ENCODE data around the gene PHF21B. TPM values are rescaled to one million over a fixed set of nuclear protein-coding genes. Genes with fewer than 3 reads are reported as not detected.

Gene PHF21B
- total RNA-seq, 1 donor = not detected

DNA sequence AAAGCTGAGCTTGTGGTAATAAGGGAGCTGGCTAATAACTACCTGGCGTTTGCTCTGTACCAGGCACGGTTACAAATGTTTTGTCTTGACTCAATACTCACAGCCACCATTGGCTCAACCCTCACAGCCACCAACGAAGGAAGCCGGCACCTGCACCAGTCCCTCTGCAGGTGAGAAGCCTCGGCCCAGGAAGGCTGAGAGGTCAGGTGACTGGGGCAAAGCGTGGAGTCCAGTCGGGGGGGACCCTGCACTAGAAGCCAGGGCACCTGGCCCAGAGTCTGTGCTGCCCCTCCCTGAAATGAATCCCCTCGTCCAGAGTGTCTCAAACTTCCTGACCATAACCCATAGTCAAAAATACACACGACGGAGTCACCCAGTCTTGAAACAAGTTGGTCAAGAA is 90.1 kb downstream of the PHF21B start:
- H3K4me1 ChIP-seq (ENCODE audit: insufficient read depth, low read length) = no peaks in the 10 kb centered on the region
- H3K4me3 ChIP-seq (ENCODE audit: low read length) = no peak overlapping the region

GRCh38 chr22:44918925-44919392 is 90.8 kb downstream of the PHF21B start:
- no peaks in the 10 kb centered on the region for H3K4me1 ChIP-seq (ENCODE audit: insufficient read depth, low read length)
- H3K4me3 ChIP-seq (ENCODE audit: low read length) = no peak overlapping the region
- no peaks in the 10 kb centered on the region for H3K27me3 ChIP-seq (ENCODE audit: insufficient read depth, low read length)

More for the DNA sequence above, 90.1 kb downstream of the PHF21B start:
- Histone ChIP-seq H3K9me3 (ENCODE audit: low read depth, low read length) (no peaks in the 10 kb centered on the region), H3K27me3 (ENCODE audit: insufficient read depth, low read length) (no peaks in the 10 kb centered on the region)

DNA sequence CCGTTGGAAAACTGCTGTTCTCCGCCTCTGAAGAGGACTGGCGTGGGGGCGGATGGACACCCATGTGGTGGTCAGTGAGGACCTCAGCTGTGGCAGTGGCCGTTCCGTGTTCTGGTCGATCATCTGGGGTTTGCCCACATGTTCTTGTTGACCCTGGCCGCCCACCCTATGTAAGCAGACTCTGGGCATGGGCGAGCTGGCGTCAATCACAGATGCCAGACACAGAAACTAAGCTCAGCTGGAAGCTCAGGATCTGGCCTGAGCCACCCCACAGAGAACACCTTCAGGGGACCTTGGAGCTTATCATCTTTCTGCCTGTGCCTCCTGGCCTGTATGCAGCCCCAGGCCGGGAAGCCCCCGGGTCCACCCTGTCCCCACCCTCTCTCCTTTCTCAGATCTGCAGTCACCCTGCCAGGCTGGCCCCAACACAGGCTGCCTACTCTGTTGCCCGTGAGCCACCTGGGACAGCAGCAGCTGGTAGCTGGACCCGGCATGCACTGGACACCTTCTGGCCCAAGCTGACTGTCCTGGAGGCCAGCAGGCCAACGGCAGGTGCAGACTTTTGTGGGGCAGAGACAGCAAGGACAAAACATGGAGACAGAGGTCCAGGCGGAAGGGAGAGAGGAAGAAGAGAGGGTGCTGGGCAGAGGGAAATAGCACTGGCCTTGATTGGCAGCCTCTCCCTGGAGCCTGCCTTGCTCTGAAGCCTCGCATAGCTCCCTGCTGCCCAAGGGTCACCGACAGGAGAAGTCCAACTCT is 91.5 kb downstream of the PHF21B start:
- H3K27me3 ChIP-seq (ENCODE audit: insufficient read depth, low read length) = no peaks in the 10 kb centered on the region
- no peaks in the 10 kb centered on the region for H3K9me3 ChIP-seq (ENCODE audit: low read depth, low read length)
- no peaks in the 10 kb centered on the region for H3K4me1 ChIP-seq (ENCODE audit: insufficient read depth, low read length)
- H3K4me3 ChIP-seq (ENCODE audit: low read length) = no peak overlapping the region

More at GRCh38 chr22:44918925-44919392, 90.8 kb downstream of the PHF21B start:
- no peaks in the 10 kb centered on the region for H3K9me3 ChIP-seq (ENCODE audit: low read depth, low read length)

GRCh38 chr22:44917372-44918165 is 92.2 kb downstream of the PHF21B start:
- Histone ChIP-seq H3K4me1 (ENCODE audit: insufficient read depth, low read length) (no peaks in the 10 kb centered on the region), H3K4me3 (ENCODE audit: low read length) (no peak overlapping the region), H3K9me3 (ENCODE audit: low read depth, low read length) (no peaks in the 10 kb centered on the region), H3K27me3 (ENCODE audit: insufficient read depth, low read length) (no peaks in the 10 kb centered on the region)

DNA sequence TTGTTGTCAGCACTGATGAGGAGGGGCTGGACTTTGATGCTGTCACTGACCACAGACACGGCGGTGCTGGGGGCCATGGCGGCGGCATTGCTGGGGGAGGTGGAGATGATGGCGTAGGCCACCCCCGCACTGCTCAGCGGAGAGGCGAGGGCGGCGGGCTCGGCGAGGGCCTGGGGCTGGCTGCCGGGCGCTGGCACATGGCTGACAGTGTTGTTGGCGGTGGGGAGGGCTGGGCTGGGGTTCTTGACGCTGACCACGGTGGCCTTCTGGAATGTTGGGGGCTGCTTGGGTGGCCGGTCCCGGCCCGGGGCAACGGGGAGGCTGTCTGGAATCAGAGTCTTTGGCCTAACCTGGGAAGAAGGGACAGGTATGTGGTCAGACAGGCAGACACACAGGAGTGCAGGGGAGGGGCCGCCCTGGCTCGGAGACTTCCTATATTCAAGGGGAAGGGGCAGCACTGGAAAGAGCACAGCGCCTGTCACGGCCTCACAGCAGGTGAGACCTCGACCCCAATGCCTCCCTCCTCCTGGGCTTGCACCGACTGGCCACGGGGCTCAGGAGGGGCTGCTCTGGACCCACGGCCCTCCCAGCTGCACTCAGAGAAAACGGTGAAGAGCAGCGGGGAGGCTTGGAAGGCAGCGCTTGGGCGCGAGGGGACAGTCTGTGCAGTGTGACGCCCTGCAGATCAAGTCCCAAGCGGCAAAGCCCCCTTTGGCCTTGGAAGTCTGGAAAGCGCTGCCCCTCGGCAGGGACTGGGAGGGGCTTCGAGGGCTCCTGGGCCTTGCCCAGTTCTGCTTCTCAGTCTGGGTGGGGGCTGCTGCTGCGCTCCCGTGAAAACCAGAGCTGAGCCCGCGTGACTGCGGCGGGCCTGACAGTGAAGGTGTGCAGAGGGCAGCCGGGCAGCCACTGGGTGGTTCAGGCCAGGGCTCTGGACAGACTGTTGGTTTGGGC is 93.2 kb downstream of the PHF21B start:
- no peak overlapping the region for H3K4me3 ChIP-seq (ENCODE audit: low read length)
- H3K9me3 ChIP-seq (ENCODE audit: low read depth, low read length) = no peaks in the 10 kb centered on the region
- no peaks in the 10 kb centered on the region for H3K4me1 ChIP-seq (ENCODE audit: insufficient read depth, low read length)
- H3K27me3 ChIP-seq (ENCODE audit: insufficient read depth, low read length) = no peaks in the 10 kb centered on the region

DNA sequence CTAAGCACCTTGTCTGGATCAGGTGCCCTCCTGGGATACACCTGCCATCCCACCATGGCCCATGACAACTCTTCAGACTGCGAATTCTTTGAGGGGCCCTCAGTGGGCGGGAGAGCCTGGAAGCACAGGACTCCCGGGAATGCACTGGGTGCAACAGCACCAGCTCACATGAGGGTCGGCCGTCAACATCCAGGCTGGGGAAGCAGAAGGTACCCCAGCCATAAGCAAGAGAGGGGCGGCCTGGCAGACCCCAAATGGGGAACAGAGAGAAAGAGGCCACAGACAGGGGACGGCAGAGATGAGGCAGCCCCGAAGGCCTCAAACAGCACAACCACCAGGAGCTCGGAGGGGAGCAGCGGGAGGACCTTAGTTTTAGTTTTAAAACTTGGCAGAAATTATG is 94.4 kb downstream of the PHF21B start:
- Histone ChIP-seq H3K4me1 (ENCODE audit: insufficient read depth, low read length) (no peaks in the 10 kb centered on the region), H3K4me3 (ENCODE audit: low read length) (no peak overlapping the region), H3K27me3 (ENCODE audit: insufficient read depth, low read length) (no peaks in the 10 kb centered on the region), H3K9me3 (ENCODE audit: low read depth, low read length) (no peaks in the 10 kb centered on the region)

DNA sequence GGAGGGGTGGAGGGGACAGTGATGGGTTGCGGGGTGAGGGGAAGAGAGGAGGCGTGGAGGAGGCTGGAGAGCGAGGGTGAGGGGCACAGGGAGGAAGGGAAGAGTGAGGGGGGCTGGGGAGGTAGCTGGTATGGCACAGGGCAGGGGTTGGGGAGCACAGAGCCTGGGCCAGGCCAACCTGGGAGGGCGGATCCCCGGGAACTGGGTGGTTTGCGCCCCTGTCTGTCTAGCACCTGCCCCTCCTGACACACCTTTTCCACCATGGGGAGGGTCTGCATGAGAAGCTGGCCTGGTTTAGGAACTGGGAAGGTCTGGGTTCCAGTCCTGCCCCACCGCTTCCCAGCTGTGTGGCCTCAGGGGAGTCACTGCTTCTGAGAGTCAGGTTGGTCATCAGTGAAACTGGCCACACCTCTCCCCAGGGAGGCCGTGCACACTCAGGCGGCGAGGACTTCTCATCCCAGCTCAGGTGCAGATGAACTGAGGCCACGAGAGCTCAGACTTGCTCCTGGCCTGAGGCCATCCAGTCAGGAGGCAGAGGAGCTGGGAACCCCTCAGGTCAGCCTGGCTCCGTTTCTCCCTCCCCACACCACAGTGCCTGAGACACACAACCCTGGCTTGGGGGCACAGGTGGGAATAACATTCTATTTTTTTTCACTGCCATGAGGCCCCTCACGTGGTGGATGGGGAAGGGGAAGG is 95.6 kb downstream of the PHF21B start:
- H3K4me1 ChIP-seq (ENCODE audit: insufficient read depth, low read length) = no peaks in the 10 kb centered on the region
- no peaks in the 10 kb centered on the region for H3K9me3 ChIP-seq (ENCODE audit: low read depth, low read length)

DNA sequence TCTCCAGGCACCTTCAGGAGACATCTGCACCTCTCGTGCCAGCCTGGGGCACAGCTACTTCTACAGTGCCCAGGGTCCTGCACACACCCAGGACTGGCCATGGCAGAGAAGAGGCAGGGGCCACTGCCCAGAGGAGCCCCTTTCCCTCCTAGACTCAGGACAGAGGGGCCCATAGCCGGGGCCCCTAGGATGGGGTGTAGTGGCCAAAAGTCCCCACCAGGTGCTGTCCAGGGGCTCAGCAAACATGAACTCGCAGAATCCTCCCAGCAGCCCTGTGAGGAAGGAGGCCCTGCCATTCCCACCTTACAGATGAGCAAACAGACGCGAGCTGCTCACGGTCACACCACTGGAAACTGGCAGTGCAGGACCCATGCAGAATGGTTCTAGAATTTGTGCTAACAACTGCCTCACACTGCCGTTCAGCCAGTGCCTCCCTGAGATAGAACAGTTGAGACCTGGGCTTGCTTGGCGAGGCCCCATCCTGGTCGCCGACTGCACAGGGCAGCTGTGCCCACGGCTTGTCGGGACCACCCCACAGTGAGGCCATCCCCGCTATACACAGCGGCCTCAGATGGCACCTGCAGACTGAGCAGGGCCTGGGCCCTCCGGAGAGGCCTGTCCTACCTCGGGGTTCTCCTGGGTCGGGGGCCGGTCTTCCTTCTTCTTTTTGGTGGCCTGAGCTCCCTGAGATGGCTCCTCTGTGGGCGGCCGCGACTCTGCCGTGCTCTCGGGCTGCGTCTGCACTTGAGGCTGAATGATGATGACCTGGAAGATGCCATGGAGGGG is 96.4 kb downstream of the PHF21B start:
- Histone ChIP-seq H3K27me3 (ENCODE audit: insufficient read depth, low read length) (no peaks in the 10 kb centered on the region), H3K4me1 (ENCODE audit: insufficient read depth, low read length) (no peaks in the 10 kb centered on the region), H3K4me3 (ENCODE audit: low read length) (no peak overlapping the region), H3K9me3 (ENCODE audit: low read depth, low read length) (no peaks in the 10 kb centered on the region)

More for the DNA sequence above, 95.6 kb downstream of the PHF21B start:
- Histone ChIP-seq H3K27me3 (ENCODE audit: insufficient read depth, low read length) (no peaks in the 10 kb centered on the region), H3K4me3 (ENCODE audit: low read length) (no peak overlapping the region)

GRCh38 chr22:44909241-44909640 is 100.6 kb downstream of the PHF21B start:
- H3K4me1 ChIP-seq (ENCODE audit: insufficient read depth, low read length) = no peaks in the 10 kb centered on the region
- no peaks in the 10 kb centered on the region for H3K27me3 ChIP-seq (ENCODE audit: insufficient read depth, low read length)
- no peak overlapping the region for H3K4me3 ChIP-seq (ENCODE audit: low read length)
- no peaks in the 10 kb centered on the region for H3K9me3 ChIP-seq (ENCODE audit: low read depth, low read length)

DNA sequence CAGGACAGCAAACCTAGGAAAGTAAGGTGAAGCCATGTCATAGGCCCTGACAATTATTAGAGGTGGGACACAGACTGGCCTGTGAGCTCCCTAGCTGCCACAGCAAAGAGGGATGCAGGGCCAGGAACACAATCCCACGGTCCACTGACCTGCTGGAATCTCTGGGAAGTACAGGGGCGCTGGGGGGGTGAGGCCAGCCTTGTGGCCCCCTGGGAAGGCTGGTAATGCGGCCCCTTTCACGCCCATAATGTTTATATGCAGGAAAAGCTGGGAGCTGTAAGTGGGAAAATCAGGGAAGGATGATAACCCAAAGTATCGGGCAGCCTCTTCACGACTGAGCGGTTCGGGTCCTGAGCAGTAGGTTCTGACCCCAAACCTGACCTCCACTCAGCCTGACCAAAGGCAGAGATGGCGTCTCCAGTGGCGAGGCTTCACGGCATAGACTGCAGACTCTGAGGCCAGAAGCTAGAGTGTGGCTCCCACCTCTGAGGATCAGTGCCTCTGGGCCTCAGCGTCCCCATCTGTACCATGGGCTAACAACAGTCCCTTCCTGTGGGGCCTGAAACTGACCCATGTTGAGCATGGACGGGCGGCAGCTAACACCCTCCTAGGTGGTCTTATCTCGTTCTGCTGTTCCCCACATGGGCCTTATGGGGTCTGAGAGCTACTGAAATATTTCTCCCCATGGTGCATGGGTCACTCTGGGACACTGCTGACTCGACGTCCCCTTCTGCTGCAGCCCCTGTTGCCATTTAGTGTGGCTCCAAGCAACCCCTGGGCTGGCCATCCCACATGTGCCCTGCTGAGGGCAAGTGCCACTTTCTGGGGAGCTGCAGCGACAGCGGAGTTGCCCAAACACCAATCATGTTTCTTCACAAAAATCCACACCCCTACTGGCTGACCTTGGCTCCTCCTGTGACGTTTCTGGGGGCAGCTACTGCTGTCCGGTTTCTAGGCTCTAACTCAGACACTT is 101.8 kb downstream of the PHF21B start:
- Histone ChIP-seq H3K27me3 (ENCODE audit: insufficient read depth, low read length) (no peaks in the 10 kb centered on the region), H3K4me1 (ENCODE audit: insufficient read depth, low read length) (no peaks in the 10 kb centered on the region), H3K9me3 (ENCODE audit: low read depth, low read length) (no peaks in the 10 kb centered on the region), H3K4me3 (ENCODE audit: low read length) (no peak overlapping the region)

GRCh38 chr22:44906999-44907644 is 102.7 kb downstream of the PHF21B start:
- Histone ChIP-seq H3K9me3 (ENCODE audit: low read depth, low read length) (no peaks in the 10 kb centered on the region), H3K4me1 (ENCODE audit: insufficient read depth, low read length) (no peaks in the 10 kb centered on the region), H3K4me3 (ENCODE audit: low read length) (no peak overlapping the region), H3K27me3 (ENCODE audit: insufficient read depth, low read length) (no peaks in the 10 kb centered on the region)

DNA sequence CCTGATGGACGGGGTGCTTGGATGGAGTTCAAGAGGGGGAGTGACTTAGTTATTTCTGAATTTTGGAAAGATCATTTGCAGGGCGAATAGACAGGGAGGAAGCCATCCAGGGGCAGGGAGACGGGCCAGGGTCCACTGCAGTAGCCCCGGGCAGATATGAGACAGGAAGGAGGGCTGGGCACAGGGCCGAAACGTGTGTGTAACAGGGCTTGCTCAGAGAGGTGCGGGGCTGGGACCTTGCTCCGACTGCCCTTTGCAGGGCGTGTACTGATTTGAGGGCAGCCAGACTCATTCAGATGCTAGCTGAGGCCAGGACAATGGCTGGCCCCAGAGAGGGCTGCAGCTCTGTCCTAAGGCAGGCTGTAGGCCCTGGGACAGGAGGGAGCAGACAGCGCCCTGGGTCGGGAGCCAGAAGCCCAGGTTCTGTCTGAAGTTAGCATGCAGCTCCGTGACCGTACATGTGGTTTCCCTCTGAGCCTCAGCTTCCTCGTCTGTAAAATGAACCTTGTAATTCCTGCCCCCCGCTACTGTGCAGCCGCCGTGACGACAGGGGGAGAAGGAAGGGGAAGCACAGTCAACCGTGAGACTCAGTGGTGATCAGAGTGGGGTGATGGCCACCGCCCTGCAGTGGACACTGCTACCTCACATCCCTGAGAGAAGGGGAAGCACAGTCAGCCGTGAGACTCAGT is 103.4 kb downstream of the PHF21B start:
- Histone ChIP-seq H3K27me3 (ENCODE audit: insufficient read depth, low read length) (no peaks in the 10 kb centered on the region), H3K4me3 (ENCODE audit: low read length) (no peak overlapping the region), H3K9me3 (ENCODE audit: low read depth, low read length) (peaks cover 3% of the 10 kb centered on the region), H3K4me1 (ENCODE audit: insufficient read depth, low read length) (no peaks in the 10 kb centered on the region)

Measured in mononuclear cell (primary cell).